SH-SY5Y (cell line): Measurements from ENCODE around the gene NDFIP2.

ENCODE experiments used
- GATA2 ChIP-seq: IDR thresholded peaks from 2 replicates; pipeline ENCODE4 v1.6.1; 2011; ENCODE audit warnings: mild to moderate bottlenecking, low read depth, low read length
- GATA3 ChIP-seq: IDR thresholded peaks from 2 replicates; pipeline ENCODE4 v1.6.1; 2011; ENCODE audit warnings: low read depth, mild to moderate bottlenecking, low read length, moderate library complexity

NDFIP2 gene

DNA sequence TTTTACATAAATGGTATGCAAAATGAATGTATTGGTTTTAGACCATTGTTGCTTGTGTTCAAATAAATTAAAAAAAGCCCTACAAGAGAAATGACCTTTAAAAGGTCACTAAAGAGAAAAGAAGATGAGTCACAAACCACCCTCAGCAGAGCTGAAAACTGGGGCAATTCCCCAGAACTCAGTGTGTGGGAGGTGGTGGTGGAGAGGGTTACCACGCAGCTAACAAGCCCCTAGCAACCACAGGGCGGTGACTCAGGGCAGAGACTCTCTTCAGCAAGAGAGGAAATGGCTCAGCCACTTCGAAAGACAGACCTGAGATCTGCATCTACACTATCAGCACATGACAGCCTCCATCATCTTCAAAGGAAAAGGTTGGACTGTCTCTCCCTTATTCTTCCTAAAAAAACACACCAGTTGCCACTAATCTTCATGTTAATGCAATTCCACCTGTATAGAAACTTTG, 29.4 kb upstream of the NDFIP2 start:
- TF ChIP-seq GATA3 (no peak), GATA2 (no peak)

DNA sequence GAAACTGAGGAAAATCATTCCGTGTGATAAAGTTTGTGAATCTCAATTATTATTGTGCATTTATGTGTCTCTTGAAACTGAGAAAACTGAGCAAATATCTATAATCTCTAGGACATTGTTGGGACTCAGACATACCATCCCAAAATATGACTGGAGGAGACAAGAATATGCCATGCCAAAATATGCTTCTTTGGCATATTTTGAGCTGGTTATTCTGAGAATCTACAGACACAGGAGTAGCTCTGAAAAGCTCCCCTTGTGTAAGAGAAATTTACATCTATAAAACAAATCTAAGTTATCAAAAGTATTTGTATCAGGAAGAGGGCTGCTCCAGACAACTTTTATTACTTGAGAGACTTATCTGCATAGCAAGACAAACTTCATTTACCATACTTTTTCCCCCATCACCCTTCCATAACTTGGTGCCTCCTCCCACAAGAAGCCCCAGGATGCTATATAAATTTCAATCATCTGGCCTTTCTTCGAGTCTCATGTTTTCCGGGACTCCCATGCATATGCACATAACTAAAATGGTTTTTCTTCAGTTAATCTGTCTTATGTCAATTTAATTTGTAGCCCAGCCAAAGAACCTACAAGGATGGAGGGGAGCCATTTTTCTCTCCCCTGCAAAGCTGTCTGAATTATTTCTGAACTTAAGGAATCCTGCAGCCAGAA, 28.6 kb upstream of the NDFIP2 start:
- TF ChIP-seq GATA2, result no peak
- no peak for TF ChIP-seq GATA3

DNA sequence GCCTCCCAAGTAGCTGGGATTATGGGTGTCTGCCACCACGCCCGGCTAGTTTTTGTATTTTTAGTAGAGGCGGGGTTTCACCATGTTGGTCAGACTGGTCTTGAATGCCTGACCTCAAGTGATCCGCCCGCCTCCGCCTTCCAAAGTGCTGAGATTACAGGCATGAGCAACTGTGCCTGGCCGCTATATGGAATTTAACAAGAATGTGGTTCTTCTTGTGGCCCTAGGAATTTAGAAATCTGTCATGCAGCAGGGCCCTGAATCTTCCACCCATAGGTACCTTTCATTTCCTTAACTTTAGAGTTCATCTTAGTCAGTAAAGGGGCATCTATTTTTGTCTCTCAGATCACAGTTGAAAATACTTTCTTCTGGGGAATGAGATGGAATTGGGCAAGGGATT, 25.6 kb upstream of the NDFIP2 start:
- no peak for TF ChIP-seq GATA2
- TF ChIP-seq GATA3, result no peak

DNA sequence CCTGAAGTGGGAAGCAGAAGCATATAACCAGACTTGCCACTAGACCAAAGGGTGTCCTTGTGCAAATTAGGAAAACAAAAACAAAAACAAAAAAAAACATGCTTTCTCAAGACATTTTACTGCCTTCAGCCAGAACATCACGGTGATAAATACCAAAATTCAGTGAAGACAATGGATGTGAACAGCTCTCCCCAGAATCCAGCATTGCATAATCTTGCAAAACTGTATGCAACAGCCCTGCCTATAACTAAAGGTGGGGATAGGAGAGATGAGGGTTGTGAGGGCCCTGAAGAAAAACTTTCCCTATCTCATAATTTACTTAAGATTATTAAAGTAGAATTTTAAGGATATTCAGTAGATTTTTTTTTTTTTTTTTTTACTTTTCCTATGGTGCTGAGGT, 24.9 kb upstream of the NDFIP2 start:
- TF ChIP-seq GATA3 (no peak), GATA2 (no peak)

DNA sequence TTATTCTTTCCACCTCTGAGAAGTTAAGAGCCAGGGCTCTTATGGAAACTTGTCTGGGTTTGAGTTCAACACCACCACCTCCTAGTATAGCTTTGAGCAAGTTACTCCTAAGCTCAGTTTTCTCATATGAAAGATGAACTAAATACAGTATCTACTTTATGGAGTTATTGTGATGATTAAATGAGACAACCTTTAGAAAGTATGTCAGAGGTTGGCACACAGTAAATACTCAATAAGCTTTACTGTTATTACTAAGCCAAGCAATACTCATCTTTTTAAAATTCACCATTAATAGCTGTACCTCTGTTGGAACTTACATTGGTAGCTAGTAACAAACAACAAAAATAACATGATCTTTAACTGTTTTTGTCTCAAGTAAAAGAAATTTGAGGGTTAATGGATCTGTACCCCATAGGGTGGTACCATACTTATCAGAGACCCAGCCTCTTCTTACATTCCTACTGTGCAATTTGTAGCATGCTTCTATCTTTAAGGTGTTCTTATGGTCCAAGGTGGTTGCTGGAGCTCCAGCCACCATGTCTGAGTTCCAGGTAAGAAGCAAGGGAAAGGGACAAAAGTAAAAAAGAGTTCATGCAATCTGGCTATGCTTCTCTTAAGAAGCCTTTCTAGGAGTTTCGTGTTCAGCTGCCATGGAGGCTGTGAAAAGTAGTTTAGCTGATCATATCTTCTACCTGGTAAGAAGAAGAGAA, 24.1 kb upstream of the NDFIP2 start:
- no peak for TF ChIP-seq GATA3
- TF ChIP-seq GATA2, result no peak

DNA sequence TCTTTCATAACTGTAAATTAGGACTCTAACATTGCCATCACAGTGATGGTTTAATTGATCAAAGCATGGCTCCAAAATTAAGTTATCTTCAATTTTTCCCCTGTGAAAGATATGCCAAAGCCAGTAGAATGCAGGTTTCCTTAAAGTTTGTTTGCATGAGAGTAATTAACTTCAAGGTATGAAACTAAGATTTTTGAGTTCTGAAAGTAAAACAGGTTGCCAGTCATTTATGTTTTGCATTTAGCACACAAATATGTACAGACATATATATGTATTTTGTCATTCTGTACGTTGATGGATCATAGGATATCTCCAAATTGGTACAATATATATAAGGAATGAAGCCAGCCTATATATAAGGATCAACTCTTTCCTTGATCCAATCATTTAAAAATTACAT, 23.6 kb upstream of the NDFIP2 start:
- TF ChIP-seq GATA3 (no peak), GATA2 (no peak)

DNA sequence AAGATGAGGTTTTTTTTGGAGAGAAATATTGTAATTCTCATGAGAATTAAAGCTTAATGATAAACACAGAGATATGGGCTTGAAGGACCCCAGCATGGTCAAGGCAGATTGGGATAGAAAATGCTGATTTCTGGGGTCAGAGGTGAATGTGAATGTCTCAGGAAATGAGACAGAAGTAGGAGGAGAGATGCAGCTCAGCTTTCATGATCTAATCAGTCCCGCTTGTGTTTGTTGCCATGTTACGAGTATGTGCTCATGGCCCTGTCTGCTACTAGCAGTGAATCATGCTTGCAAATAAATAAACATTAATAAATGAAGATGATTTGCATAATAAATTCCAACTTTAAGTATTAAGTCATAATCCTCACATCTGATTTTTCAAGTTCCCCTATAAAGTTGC, 23.0 kb upstream of the NDFIP2 start:
- TF ChIP-seq GATA2 (no peak), GATA3 (no peak)

DNA sequence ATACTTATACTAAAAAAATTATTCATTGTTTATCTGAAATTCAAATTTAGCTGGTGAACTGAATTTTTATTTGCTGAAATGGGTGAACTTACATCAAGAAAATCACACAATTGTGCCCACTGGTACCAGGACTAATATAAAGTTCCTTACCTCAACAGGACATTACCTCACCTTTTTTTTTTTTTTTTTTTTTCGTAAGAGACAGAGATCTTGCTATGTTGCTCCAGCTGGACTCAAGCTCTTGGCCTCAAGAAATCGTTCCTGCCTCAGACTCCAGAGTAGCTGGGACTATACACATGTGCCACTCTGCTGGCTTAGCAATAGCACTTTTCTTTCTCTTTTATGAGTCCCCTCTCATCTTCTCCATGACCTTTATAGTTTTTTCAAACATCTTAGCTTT, 22.5 kb upstream of the NDFIP2 start:
- TF ChIP-seq GATA3 (no peak), GATA2 (no peak)

DNA sequence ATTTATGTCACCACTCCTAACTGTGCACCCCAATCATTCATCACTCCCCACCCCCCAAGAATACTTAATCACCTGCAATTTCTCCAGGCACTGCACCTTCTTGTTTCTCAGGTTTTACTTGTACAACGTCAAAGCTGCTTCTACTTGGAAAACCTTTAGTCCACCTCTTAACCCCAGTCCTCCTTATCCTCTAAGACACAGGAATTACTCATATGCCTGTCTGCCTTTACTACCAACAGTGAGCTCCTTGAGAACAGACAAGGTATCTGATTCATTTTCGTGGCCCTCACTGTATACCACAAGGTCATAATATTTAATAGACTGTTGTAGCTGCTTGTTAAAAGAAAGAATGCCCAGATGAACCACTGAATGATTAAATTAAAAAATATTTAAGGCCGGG, 21.0 kb upstream of the NDFIP2 start:
- no peak for TF ChIP-seq GATA2

DNA sequence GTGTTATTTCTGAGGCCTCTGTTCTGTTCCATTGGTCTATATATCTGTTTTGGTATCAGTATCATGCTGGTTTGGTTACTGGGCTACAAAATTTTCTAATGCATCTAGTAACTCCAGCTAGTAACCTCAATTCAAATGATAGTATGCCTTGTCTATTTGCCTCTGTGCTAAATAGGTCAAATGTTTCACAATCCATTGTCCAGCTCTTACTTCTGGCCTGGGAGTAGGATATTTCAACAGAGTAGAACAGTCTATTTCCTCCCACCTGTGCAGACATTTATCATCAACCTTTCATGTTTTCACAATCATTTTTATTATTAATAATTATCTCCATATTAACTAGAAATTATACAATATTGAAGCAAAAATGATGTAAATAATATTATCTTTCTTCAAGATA, 18.1 kb upstream of the NDFIP2 start:
- TF ChIP-seq GATA2 (no peak), GATA3 (no peak)

DNA sequence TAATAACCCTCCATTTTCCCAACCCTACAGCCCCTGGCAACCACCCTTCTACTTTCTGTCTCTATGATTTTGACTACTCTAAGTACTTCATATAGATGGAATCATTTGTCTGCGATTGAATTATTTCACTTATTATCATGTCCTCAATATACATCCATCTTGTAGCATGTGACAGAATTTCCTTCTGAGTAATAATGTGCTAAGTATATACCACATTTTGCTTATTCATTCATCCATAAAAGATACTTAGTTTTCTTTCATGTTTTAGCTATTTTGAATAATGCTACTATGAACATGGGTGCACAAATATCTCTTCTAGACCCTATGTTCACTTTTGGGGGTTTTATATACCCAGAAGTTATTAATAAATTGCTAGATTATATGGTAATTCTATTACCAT, 17.4 kb upstream of the NDFIP2 start:
- no peak for TF ChIP-seq GATA3
- no peak for TF ChIP-seq GATA2

DNA sequence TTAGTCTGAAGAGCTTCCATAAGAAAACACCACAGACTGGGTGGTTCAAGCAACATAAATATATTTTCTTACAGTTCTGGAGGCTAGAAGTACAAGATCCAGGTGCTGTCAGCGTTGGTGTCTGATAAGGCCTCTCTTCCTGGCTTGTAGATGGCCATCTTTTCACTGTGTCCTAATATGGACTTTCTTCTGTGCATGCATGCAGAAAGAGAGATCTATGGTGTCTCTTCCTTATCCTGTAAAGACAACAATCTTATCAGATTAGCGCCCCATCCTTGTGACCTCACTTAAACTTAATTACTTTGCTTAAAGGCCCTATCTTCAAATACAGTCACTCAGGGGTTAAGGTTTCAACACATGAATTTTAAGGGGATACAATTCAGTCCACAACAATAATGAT, 14.1 kb upstream of the NDFIP2 start:
- TF ChIP-seq GATA2 (no peak), GATA3 (no peak)

DNA sequence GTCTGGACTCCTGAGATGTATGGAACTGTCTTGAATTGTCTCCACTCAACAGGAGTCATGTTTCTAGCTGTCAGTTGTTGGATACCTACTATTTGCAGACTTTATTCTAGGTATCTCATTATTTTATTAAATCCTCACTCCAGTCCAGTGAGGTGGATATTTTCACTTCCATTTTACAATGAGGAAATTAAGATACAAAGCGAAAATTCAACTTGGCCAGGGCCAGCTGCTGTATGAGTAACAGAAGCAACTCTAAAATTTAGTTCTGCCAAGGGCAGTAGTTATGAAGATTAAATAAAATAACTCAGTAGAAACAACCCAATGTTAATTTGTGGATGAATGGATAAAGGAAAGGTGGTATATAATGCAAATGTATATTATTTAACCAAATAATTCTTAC, 12.6 kb upstream of the NDFIP2 start:
- TF ChIP-seq GATA3, result no peak
- TF ChIP-seq GATA2, result no peak

DNA sequence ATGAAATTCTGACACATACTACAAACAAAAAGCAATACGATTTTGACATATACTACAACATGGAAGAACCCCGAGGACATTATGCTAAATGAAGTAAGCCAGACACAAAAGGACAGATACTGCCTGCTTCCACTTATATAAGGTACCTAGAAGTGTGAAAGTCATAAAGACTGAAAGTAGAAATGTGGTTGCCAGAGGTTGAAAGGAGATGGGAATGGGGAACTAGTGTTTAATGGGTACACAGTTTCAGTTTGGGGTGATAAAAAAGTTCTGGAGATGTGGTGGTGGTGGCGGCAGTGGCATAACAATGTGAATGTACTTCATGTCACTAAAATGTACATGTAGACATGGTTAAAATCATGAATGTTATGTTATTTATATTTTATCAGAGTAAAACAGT, 12.1 kb upstream of the NDFIP2 start:
- TF ChIP-seq GATA2 (no peak), GATA3 (no peak)

DNA sequence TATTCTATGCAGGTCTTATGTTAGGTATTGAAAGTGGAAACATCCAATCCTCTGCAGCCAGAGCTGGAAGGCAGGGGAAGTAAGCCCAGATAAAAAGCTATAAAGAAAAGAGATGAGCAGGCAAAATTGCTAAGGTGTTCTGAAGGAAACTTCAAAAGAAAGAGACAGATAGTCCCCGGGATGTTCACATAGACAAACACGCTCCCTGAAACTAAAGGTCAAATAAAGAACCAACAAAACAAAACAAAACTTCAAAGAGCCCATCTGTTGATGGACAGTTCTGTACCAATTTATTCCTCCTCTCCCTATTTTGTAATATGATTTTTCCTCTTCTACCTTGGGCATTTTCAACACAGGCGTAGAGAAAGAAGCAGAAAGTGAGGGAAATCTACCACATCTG, 11.3 kb upstream of the NDFIP2 start:
- no peak for TF ChIP-seq GATA3
- TF ChIP-seq GATA2, result no peak
